Stimulated activated CD8-positive, alpha-beta memory T cell treated with anti-CD3 and anti-CD28 coated beads, Interleukin-7, amount 100 ng/mL, for 48 hours (primary cell): ENCODE measurements around the gene CENPB.

Source experiments
- DNase-seq, 2 donors: peaks; one replicate each; pipeline ENCODE4 v3.0.0-alpha.2; 2020; ENCODE audit warnings: low read depth in 1 of 2; ENCODE audit errors: extremely low read depth in 1 of 2

Gene CENPB

DNA sequence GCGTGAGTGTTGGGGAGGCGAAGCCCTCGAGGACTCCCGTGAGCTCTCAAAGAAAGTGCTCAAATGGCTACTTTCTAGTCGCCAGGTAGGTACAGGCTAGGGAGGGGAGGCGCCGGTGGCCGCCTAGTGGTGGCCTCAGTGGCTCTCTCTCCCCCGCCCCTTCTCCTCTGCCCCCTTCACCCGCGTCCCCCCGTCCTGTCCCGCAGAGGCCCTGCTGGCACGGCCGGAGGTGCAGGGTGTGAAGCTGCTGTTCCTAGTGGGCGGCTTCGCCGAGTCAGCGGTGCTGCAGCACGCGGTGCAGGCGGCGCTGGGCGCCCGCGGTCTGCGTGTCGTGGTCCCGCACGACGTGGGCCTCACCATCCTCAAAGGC lies 35.2 kb downstream of the CENPB start:
- no peak for DNase-seq

- DNase-seq, result peak; percentile 7 to 16
Measured at GRCh38 chr20:3749689-3750531, 36.6 kb downstream of the CENPB start.

- no peak for DNase-seq
Measured at GRCh38 chr20:3749087-3749688, 37.4 kb downstream of the CENPB start.

DNA sequence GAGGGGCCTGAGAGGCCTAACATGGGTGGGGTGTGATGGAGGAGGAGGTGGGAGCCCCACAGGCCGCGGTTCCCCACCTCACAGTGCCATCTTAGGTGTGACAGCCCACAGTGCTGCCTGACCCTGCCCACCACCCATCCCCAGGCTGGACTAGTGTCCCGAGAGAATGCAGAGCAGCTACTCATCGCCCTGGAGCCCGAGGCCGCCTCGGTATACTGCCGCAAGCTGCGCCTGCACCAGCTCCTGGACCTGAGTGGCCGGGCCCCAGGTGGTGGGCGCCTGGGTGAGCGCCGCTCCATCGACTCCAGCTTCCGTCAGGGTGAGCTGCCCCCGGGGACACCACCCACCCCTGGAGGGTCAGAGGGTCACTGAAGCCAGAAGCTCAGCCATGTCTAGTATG lies 38.5 kb downstream of the CENPB start:
- DNase-seq, result no peak

- DNase-seq, result no peak
Measured at GRCh38 chr20:3747471-3747870, 39.1 kb downstream of the CENPB start.

DNA sequence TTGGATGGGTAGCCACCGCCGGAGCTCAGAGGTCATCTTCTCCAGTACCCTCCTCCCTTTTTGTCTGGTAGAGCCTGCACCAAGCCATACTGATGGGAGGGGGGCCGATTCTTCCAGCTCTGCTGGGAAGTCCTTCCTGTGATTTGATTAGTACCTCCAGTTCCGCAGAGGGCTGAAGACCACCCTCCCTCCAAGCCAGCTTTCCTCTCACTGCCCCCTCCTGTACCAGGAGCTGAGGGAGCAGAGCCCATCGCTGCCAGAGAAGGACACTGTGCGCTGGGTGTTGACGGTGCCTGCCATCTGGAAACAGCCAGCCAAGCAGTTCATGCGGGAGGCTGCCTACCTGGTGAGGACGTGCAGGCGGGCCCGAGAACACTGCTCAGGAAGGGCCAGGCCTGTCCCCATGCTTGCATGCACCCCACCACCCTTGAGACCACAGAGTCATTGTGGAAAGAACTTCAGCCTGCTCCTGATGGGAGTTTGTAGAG lies 40.8 kb downstream of the CENPB start:
- DNase-seq, result no peak

DNA sequence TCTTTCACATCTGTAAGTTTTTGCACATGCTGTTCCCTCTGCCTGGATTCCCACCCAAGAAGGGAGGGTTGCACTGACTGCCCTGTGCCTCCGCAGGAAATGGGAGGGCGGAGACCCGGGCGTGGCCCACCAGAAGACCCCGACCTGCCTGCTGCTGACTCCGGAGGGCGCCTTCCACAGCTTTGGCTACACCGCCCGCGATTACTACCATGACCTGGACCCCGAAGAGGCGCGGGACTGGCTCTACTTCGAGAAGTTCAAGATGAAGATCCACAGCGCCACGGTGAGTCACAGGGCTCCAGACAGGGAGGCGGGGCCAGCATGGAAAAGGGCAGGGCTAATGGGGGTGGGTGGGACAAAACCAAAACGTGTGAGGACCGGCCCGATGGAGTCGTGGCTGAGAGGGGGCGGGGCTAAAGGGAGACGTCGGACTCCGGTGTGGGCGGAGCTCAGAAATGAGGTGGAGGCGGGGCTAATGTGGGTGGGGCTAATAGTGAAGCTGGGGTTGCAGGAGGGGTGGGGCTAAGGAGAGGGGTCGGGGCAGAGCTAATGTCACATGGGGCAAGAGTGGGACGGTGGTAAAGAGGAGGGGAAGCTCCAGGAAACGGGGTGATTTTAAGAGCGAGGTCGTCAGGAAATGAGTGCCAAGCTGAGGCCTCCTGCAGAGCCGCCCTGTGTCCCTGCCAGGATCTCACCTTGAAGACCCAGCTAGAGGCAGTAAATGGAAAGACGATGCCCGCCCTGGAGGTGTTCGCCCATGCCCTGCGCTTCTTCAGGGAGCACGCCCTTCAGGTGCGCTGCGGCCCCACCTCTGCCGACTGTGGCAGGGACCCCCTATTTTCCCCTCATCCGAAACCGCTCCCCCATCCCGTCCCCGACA lies 41.5 kb downstream of the CENPB start:
- DNase-seq, result peak; percentile 35 to 58

DNA sequence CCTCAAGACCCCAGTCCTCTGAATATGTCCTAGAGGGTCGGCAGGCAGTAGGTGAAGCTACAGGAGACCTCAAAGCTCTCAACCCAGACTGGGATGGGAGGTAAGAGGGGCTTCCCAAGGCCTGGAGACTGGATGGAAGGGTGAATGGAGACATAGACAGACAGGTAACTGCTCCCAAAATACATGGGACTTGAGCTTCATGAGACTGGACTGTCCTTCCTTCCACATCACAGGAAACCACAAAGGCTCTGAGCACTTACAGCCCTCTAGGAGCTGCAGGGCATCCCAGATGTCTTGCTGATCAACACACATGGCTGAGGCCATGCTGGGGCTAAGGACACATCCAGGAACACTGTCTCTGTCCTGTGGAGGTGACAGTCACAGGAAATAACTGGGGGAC lies 42.5 kb downstream of the CENPB start:
- no peak for DNase-seq

DNA sequence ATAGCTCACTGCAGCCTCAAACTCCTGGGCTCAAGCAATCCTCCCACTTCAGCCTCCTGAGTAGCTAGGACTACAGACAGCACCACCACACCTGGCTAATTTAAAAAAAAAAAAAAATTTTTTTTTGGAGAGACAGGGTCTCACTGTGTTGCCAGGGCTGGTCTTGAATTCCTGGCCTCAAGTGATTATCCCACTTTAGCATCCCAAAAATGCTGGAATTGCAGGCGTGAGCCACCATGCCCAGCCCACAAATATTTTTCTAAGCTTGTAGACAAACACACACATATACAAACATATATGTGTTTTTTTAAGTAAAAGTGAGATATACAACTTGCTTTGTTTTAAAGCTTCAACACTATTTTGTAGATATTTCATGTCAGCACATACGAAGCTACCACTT lies 43.3 kb downstream of the CENPB start:
- DNase-seq, result no peak

GRCh38 chr20:3741836-3742458 lies 44.6 kb downstream of the CENPB start:
- DNase-seq, result no peak

DNA sequence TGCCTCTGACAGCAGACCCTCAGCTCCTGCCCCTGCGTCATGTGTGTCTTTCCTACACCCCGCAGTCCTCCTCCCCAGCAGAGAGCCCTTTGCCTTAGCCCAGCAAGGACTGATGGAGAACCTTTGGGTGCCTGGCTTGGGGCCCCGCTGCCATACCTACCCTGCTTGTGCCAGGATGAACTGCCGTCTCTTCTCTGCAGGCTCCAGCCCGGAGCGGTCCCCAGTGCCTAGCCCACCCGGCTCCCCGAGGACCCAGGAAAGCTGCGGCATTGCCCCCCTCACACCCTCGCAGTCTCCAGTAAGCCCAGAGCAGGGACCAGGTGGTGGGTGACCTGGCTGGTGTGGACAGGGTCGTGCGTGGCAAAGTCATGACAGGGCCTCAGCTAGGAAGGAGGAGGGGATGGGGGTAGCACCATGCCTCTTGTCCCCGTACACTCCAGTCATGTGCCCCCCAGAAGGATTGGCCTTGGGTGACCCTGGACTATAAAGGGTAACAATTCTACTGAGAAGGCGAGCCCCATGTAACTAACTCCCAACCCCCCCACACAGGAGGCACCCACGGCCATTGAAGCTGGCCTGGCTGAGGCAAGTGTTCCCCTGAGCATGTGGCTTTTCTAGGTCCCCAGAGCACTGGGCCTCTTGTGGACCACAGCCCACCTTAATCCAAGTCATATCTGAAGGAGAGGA lies 45.8 kb downstream of the CENPB start:
- DNase-seq, result no peak

DNA sequence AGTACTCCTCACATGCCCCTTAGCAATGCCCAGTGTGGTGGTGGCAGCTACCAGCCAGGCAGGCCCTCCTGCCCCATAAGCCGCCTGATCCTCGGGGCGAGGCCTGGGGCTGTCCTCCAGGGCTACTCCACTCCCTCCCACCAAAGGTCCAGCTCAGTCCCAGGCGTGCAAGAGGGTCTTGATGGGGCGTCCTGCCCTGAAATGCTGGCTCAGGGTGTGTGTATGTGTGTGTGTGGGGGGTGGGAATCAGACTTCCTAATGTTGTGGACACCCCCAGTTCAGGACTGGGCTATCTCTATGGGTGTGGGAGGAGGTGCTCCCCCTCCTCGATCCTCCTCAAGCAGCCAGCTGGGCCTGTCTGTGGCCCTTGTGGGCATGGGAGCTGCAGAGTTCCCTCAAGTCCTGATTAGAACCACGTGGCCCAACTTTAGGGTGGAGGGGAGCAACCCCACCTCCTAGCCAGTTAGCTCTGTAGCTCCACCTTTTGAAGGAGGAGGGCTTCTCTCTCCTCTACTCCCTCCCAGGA lies 46.6 kb downstream of the CENPB start:
- no peak for DNase-seq

GRCh38 chr20:3739054-3739925 lies 47.2 kb downstream of the CENPB start:
- DNase-seq, result no peak

DNA sequence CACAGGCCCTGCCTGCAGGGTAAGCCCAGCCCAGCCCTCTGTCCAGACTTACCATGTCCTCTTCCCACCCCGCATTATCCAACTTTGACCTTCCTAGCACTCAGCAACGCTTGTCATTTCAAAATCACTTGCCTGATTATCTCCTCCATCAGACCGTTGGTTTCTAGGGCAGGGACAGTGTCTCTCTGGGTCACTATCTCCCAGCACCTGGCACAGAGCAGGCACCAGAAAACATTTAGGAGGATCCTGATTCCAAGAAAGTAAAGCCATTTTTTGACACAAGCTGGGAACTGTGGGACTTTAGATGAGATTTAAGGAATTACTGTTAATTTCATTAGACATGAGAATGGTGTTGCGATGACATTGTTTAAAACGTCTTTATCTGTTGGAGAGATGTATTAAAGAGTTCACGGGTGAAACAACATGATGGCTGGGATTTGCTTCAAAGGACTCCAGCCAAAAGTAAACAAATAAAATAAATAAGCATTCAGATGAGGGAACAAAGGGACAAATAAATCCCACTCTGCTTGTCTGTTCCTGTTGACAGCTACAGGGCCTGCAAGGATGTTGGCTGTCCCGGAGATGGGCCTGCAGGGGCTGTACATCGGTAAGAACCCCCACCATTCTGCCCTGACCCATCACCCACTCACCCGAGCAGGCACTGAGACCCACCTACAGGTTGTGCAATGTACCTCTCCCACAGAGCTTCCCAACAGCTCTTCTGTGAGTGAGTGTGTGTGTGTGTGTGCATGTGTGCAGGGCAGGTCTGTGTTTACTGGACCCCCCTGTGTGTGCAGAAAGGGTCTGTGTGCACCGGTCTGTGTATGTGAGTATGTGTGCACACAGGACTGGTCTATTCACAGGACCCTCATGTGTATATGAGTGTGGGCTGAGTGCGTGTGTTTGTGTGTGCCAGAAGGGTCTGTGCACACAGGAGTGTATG lies 48.2 kb downstream of the CENPB start:
- DNase-seq, result no peak

- DNase-seq, result no peak
Measured at GRCh38 chr20:3735768-3736167, 50.8 kb downstream of the CENPB start.

DNA sequence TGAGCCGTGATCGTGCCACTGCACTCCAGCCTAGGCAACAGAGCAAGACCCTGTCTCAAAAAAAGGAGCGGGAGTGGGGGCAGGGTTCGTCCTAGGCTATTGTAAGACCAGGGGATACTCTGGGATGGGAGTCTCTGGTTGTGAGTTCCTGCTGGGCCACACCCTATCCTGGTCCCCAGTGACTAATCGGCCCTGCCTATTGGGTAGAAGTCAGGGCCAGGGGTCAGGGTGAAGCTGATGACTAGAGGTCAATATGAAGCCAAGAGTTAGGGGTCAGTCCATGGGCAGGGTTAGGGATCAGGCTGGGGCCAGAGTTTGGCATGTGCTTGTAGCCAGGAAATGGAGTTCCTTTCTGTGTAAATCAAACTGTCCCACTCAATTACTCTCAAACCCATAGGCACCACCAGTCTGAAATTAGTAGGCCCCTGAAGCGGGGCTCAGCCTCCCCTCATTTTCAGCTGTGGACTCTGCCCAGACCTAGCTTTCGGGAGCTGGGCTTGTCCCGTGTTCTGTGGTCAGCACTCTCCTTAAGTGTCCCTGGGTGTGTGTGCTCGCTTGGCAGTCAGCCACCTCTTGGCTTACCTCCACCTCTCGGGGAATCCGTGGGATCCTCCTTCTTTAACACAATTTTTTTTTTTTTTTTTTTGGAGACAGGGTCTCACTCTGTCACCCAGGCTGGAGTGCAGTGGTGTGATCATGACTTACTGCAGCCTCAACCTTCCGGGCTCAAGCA lies 52.3 kb downstream of the CENPB start:
- DNase-seq, result no peak
